NB4 (cell line): Measurements from ENCODE around the gene PPP1R12B.
"Not testable (repeated sequence)": the region's sequence is repeated elsewhere in the genome, so short reads cannot be mapped to it uniquely, and the experiment has no call there.

Experiments used
- DNase-seq: peaks from one replicate; pipeline ENCODE4 v3.0.0; 2010; ENCODE audit warnings: low read depth
- H3K4me3 ChIP-seq: one replicate; pipeline ENCODE4 v1.5.1; 2011; ENCODE audit warnings: mild to moderate bottlenecking, low read depth, low read length, moderate library complexity
- CTCF ChIP-seq: IDR thresholded peaks from one replicate; pipeline ENCODE4 v1.5.1; 2012; ENCODE audit warnings: low read depth, low read length
- MAX ChIP-seq: IDR thresholded peaks from 2 replicates; pipeline ENCODE4 v1.6.1; 2011; ENCODE audit warnings: low read depth, low read length
- MYC ChIP-seq: IDR thresholded peaks from 2 replicates; pipeline ENCODE4 v1.6.1; 2011; ENCODE audit warnings: low read depth, low read length
- POLR2A ChIP-seq: IDR thresholded peaks from 2 replicates; pipeline ENCODE4 v1.6.1; 2011; ENCODE audit warnings: mild to moderate bottlenecking; ENCODE audit not compliant: insufficient read length; ENCODE audit errors: extremely low read depth

Gene PPP1R12B

GRCh38 chr1:202521886-202522285 is 173.4 kb downstream of the PPP1R12B start:
- H3K4me3 ChIP-seq: no peak overlapping the region
- no peak for DNase-seq
- TF ChIP-seq CTCF (no peak), MYC (no peak), POLR2A (no peak), MAX (no peak)

GRCh38 chr1:202526056-202526455 is 177.6 kb downstream of the PPP1R12B start:
- not testable (repeated sequence) for H3K4me3 ChIP-seq, DNase-seq

GRCh38 chr1:202528096-202528722 is 179.7 kb downstream of the PPP1R12B start:
- DNase-seq: not testable (repeated sequence)

GRCh38 chr1:202530686-202531085 is 182.2 kb downstream of the PPP1R12B start:
- not testable (repeated sequence) for DNase-seq, H3K4me3 ChIP-seq

More at GRCh38 chr1:202528096-202528722, 179.7 kb downstream of the PPP1R12B start:
- not testable (repeated sequence) for H3K4me3 ChIP-seq

GRCh38 chr1:202531472-202531811 is 182.9 kb downstream of the PPP1R12B start:
- H3K4me3 ChIP-seq: no peak overlapping the region
- TF ChIP-seq MAX (no peak), CTCF (no peak), MYC (no peak), POLR2A (no peak)
- DNase-seq: no peak

GRCh38 chr1:202531812-202532616 is 183.5 kb downstream of the PPP1R12B start:
- peak; percentile 25 for DNase-seq
- H3K4me3 ChIP-seq: not testable (repeated sequence)

GRCh38 chr1:202539166-202539574 is 190.7 kb downstream of the PPP1R12B start:
- not testable (repeated sequence) for DNase-seq, H3K4me3 ChIP-seq

- H3K4me3 ChIP-seq, DNase-seq: not testable (repeated sequence)
These were observed 191.1 kb downstream of the PPP1R12B start for GRCh38 chr1:202539583-202539982.

GRCh38 chr1:202540014-202540413 is 191.5 kb downstream of the PPP1R12B start:
- no peak for DNase-seq
- TF ChIP-seq POLR2A (no peak), MAX (no peak), MYC (no peak), CTCF (no peak)
- no peak overlapping the region for H3K4me3 ChIP-seq
